ENCODE results near the gene FAM240A. TPM values are rescaled to one million over a fixed set of nuclear protein-coding genes. Genes with fewer than 3 reads are reported as not detected.

FAM240A gene
- total RNA-seq: not detected

GRCh38 chr3:46612324-46612723 lies at the start of gene FAM240A:
TSS of gene FAM240A (plus strand) at chr3:46612525. CDS start at chr3:46612684, 159 bp downstream.
- no peak within 1 kb of the TSS for H3K4me3 Mint-ChIP-seq
- ChIA-PET POLR2A (no interaction called here), CTCF (interaction anchor here (0.6 to 2.1 kb wide), 3 partner anchors 17 to 124 kb away, joined by 3 to 7 read pairs (median 3); no protein-coding TSS in a partner anchor)
- no peaks in the 10 kb centered on the region for H3K36me3 Mint-ChIP-seq (ENCODE audit: low read depth)
- H3K27me3 Mint-ChIP-seq: peaks cover 34% of the 10 kb centered on the region
- H3K27ac Mint-ChIP-seq: no peak within 1 kb of the TSS
- H3K9me3 Mint-ChIP-seq: no peaks in the 10 kb centered on the region
- no peaks in the 10 kb centered on the region for H3K4me1 Mint-ChIP-seq
- DNase-seq: no peak

GRCh38 chr3:46564190-46565021 lies 47.9 kb upstream of the FAM240A start:
- CTCF ChIA-PET: interaction anchor here (1.2 to 1.8 kb wide), 2 partner anchors 10 to 76 kb away, joined by 3 to 11 read pairs; no protein-coding TSS in a partner anchor
- peaks cover 6% of the 10 kb centered on the region for H3K9me3 Mint-ChIP-seq
- H3K4me3 Mint-ChIP-seq: no peak overlapping the region
- no peak for DNase-seq
- no peaks in the 10 kb centered on the region for H3K36me3 Mint-ChIP-seq (ENCODE audit: low read depth)
- POLR2A ChIA-PET: interaction anchor here (1.2 kb wide), 1 partner anchor 76 kb away, joined by 3 read pairs; no protein-coding TSS in a partner anchor
- peaks cover 15% of the 10 kb centered on the region for H3K4me1 Mint-ChIP-seq
- no peak overlapping the region for H3K27ac Mint-ChIP-seq
- H3K27me3 Mint-ChIP-seq: peaks cover 52% of the 10 kb centered on the region

- Mint-ChIP-seq H3K27me3 (peaks cover 53% of the 10 kb centered on the region), H3K36me3 (ENCODE audit: low read depth) (no peaks in the 10 kb centered on the region), H3K4me1 (peaks cover 15% of the 10 kb centered on the region), H3K9me3 (peaks cover 6% of the 10 kb centered on the region), H3K4me3 (peak overlapping the region; percentile 65), H3K27ac (no peak overlapping the region)
- no peak for DNase-seq
- ChIA-PET POLR2A (interaction anchor here (1.2 kb wide), 1 partner anchor 76 kb away, joined by 3 read pairs; no protein-coding TSS in a partner anchor), CTCF (interaction anchor here (1.2 to 1.8 kb wide), 2 partner anchors 9 to 77 kb away, joined by 3 to 11 read pairs; no protein-coding TSS in a partner anchor)
Observed at GRCh38 chr3:46565077-46565476, 47.2 kb upstream of the FAM240A start.

- ChIA-PET CTCF (interaction anchor here (1.2 to 1.8 kb wide), 2 partner anchors 9 to 78 kb away, joined by 3 to 11 read pairs; no protein-coding TSS in a partner anchor), POLR2A (interaction anchor here (1.2 kb wide), 1 partner anchor 77 kb away, joined by 3 read pairs; no protein-coding TSS in a partner anchor)
- peaks cover 54% of the 10 kb centered on the region for H3K27me3 Mint-ChIP-seq
- H3K4me1 Mint-ChIP-seq: peaks cover 15% of the 10 kb centered on the region
- no peaks in the 10 kb centered on the region for H3K36me3 Mint-ChIP-seq (ENCODE audit: low read depth)
- H3K9me3 Mint-ChIP-seq: peaks cover 6% of the 10 kb centered on the region
- no peak for DNase-seq
- H3K27ac Mint-ChIP-seq: no peak overlapping the region
- H3K4me3 Mint-ChIP-seq: peak overlapping the region; percentile 65
Observed at GRCh38 chr3:46565607-46566039, 46.7 kb upstream of the FAM240A start.

- ChIA-PET POLR2A (no interaction called here), CTCF (interaction anchor here (1.2 to 2.5 kb wide), 2 partner anchors 8 kb away, joined by 3 to 5 read pairs; no protein-coding TSS in a partner anchor)
- peaks cover 6% of the 10 kb centered on the region for H3K9me3 Mint-ChIP-seq
- no peak within 1 kb of the TSS for H3K27ac Mint-ChIP-seq
- H3K27me3 Mint-ChIP-seq: peaks cover 52% of the 10 kb centered on the region
- DNase-seq: peak; percentile 62
- peak within 1 kb of the TSS; percentile 65 for H3K4me3 Mint-ChIP-seq
- H3K4me1 Mint-ChIP-seq: peaks cover 15% of the 10 kb centered on the region
- no peaks in the 10 kb centered on the region for H3K36me3 Mint-ChIP-seq (ENCODE audit: low read depth)
Observed at GRCh38 chr3:46566040-46566641, 46.2 kb upstream of the FAM240A start, which contains the start of gene LRRC2. TSS of gene LRRC2 (minus strand) at chr3:46566302. CDS start at chr3:46551591, 14,711 bp downstream.

GRCh38 chr3:46571684-46572083 lies 40.6 kb upstream of the FAM240A start:
- H3K9me3 Mint-ChIP-seq: no peaks in the 10 kb centered on the region
- no peak overlapping the region for H3K4me3 Mint-ChIP-seq
- no peaks in the 10 kb centered on the region for H3K4me1 Mint-ChIP-seq
- ChIA-PET POLR2A (interaction anchor here (0.5 kb wide), 1 partner anchor 616 kb away, joined by 3 read pairs; no protein-coding TSS in a partner anchor), CTCF (interaction anchor here (0.8 to 1.7 kb wide), 3 partner anchors 79 to 129 kb away, joined by 3 to 9 read pairs (median 4); no protein-coding TSS in a partner anchor)
- H3K27me3 Mint-ChIP-seq: peaks cover 32% of the 10 kb centered on the region
- no peak for DNase-seq
- no peaks in the 10 kb centered on the region for H3K36me3 Mint-ChIP-seq (ENCODE audit: low read depth)
- H3K27ac Mint-ChIP-seq: no peak overlapping the region

GRCh38 chr3:46573701-46574100 lies 38.6 kb upstream of the FAM240A start:
- H3K4me3 Mint-ChIP-seq: no peak overlapping the region
- no peak for DNase-seq
- no peak overlapping the region for H3K27ac Mint-ChIP-seq
- no peaks in the 10 kb centered on the region for H3K4me1 Mint-ChIP-seq
- no peaks in the 10 kb centered on the region for H3K36me3 Mint-ChIP-seq (ENCODE audit: low read depth)
- no peaks in the 10 kb centered on the region for H3K9me3 Mint-ChIP-seq
- CTCF ChIA-PET: interaction anchor here (0.5 to 3.2 kb wide), 2 partner anchors 83 to 85 kb away, joined by 3 to 8 read pairs; no protein-coding TSS in a partner anchor
- POLR2A ChIA-PET: no interaction called here
- H3K27me3 Mint-ChIP-seq: peaks cover 22% of the 10 kb centered on the region

- H3K36me3 Mint-ChIP-seq (ENCODE audit: low read depth): no peaks in the 10 kb centered on the region
- H3K4me1 Mint-ChIP-seq: peaks cover 2% of the 10 kb centered on the region
- H3K9me3 Mint-ChIP-seq: no peaks in the 10 kb centered on the region
- H3K27ac Mint-ChIP-seq: no peak overlapping the region
- no peak for DNase-seq
- no peak overlapping the region for H3K4me3 Mint-ChIP-seq
- CTCF ChIA-PET: interaction anchor here (0.7 to 3.2 kb wide), 3 partner anchors 9 to 86 kb away, joined by 3 to 8 read pairs (median 3); no protein-coding TSS in a partner anchor
- peaks cover 20% of the 10 kb centered on the region for H3K27me3 Mint-ChIP-seq
- POLR2A ChIA-PET: no interaction called here
Observed at GRCh38 chr3:46574243-46574646, 38.1 kb upstream of the FAM240A start.

GRCh38 chr3:46574881-46575576 lies 37.3 kb upstream of the FAM240A start:
- no peak overlapping the region for H3K4me3 Mint-ChIP-seq
- no peaks in the 10 kb centered on the region for H3K36me3 Mint-ChIP-seq (ENCODE audit: low read depth)
- no peaks in the 10 kb centered on the region for H3K9me3 Mint-ChIP-seq
- DNase-seq: no peak
- POLR2A ChIA-PET: interaction anchor here (0.9 kb wide), 1 partner anchor 36 kb away, joined by 3 read pairs; no protein-coding TSS in a partner anchor
- H3K27ac Mint-ChIP-seq: no peak overlapping the region
- CTCF ChIA-PET: interaction anchor here (0.7 to 3.2 kb wide), 3 partner anchors 10 to 86 kb away, joined by 3 to 8 read pairs (median 3); no protein-coding TSS in a partner anchor
- H3K4me1 Mint-ChIP-seq: peaks cover 2% of the 10 kb centered on the region
- H3K27me3 Mint-ChIP-seq: peaks cover 16% of the 10 kb centered on the region

- H3K36me3 Mint-ChIP-seq (ENCODE audit: low read depth): no peaks in the 10 kb centered on the region
- DNase-seq: no peak
- H3K27ac Mint-ChIP-seq: no peak overlapping the region
- no peak overlapping the region for H3K4me3 Mint-ChIP-seq
- ChIA-PET CTCF (interaction anchor here (3.2 kb wide), 1 partner anchor 87 kb away, joined by 8 read pairs; no protein-coding TSS in a partner anchor), POLR2A (interaction anchor here (0.9 kb wide), 1 partner anchor 37 kb away, joined by 3 read pairs; no protein-coding TSS in a partner anchor)
- no peaks in the 10 kb centered on the region for H3K9me3 Mint-ChIP-seq
- peaks cover 2% of the 10 kb centered on the region for H3K4me1 Mint-ChIP-seq
- peaks cover 10% of the 10 kb centered on the region for H3K27me3 Mint-ChIP-seq
Observed at GRCh38 chr3:46575577-46576222, 36.6 kb upstream of the FAM240A start.

GRCh38 chr3:46576386-46576785 lies 35.9 kb upstream of the FAM240A start:
- H3K9me3 Mint-ChIP-seq: no peaks in the 10 kb centered on the region
- H3K27me3 Mint-ChIP-seq: peaks cover 11% of the 10 kb centered on the region
- ChIA-PET CTCF (interaction anchor here (3.2 kb wide), 1 partner anchor 88 kb away, joined by 8 read pairs; no protein-coding TSS in a partner anchor), POLR2A (no interaction called here)
- DNase-seq: no peak
- no peak overlapping the region for H3K27ac Mint-ChIP-seq
- no peaks in the 10 kb centered on the region for H3K36me3 Mint-ChIP-seq (ENCODE audit: low read depth)
- H3K4me1 Mint-ChIP-seq: peaks cover 2% of the 10 kb centered on the region
- no peak overlapping the region for H3K4me3 Mint-ChIP-seq

- Mint-ChIP-seq H3K36me3 (ENCODE audit: low read depth) (no peaks in the 10 kb centered on the region), H3K9me3 (no peaks in the 10 kb centered on the region), H3K27me3 (peaks cover 11% of the 10 kb centered on the region), H3K4me3 (no peak overlapping the region), H3K27ac (no peak overlapping the region), H3K4me1 (peaks cover 2% of the 10 kb centered on the region)
- POLR2A ChIA-PET: no interaction called here
- CTCF ChIA-PET: no interaction called here
- no peak for DNase-seq
Observed at GRCh38 chr3:46576879-46577278, 35.4 kb upstream of the FAM240A start.

Data from activated CD4-positive, alpha-beta memory T cell treated with anti-CD3 and anti-CD28 coated beads, Interleukin-2, amount 10 ng/mL, durations not matched to agents 7 days and 5 days (primary cell).